HUES48 (cell line): ENCODE results near the gene NTNG1.

Source experiments
- H3K27ac ChIP-seq: one replicate; pipeline ENCODE4 v1.7.0; 2013; ENCODE audit warnings: low read depth, low read length, inconsistent platforms
- H3K27me3 ChIP-seq: 2 replicates; pipeline ENCODE4 v1.6.1; 2013; ENCODE audit warnings: mild to moderate bottlenecking, low read length; ENCODE audit not compliant: control insufficient read depth, insufficient read depth
- H3K36me3 ChIP-seq: 2 replicates; pipeline ENCODE4 v1.6.1; 2013; ENCODE audit warnings: low read length; ENCODE audit not compliant: control insufficient read depth, insufficient read depth
- H3K4me1 ChIP-seq: 2 replicates; pipeline ENCODE4 v1.6.1; 2013; ENCODE audit warnings: mild to moderate bottlenecking, low read length; ENCODE audit not compliant: control insufficient read depth, insufficient read depth
- H3K4me3 ChIP-seq: 2 replicates; pipeline ENCODE4 v1.5.1; 2013; ENCODE audit warnings: mild to moderate bottlenecking, low read depth, low read length
- H3K9ac ChIP-seq: 2 replicates; pipeline ENCODE4 v1.6.1; 2013; ENCODE audit warnings: mild to moderate bottlenecking, low read depth, low read length, moderate library complexity
- H3K9me3 ChIP-seq: 2 replicates; pipeline ENCODE4 v1.6.1; 2013; ENCODE audit warnings: low read length; ENCODE audit not compliant: control insufficient read depth, insufficient read depth

Gene NTNG1

DNA sequence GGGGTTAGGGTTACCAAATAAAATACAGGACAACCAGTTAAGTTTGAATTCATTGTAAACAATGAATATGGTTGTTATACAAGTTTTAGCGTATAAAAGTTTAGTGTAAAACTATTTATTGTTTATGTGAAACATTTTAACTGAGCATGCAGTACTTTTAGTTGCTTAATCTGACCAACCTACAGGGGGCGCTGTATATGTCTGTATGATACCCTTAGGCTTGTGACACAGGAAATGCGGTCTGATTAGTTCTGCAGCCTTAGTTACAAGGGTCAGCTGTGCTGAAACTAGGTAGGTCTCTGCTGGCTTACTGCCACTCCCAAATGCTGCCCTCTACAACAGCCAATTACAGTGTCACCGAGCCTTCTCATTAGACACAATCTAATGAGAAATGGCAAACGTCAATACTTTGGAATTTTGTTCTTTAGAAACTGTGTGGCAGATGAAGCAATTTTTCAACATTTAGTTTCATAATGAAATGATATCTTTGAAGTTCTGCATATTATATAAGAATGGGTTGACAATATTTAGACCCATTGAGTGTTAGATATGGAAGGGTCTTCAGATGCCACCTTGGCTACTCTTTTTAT is 56.2 kb downstream of the NTNG1 start:
- Histone ChIP-seq H3K27ac (no peak overlapping the region), H3K9me3 (no peaks in the 10 kb centered on the region), H3K4me1 (peaks cover 35% of the 10 kb centered on the region), H3K4me3 (no peak overlapping the region), H3K27me3 (no peaks in the 10 kb centered on the region), H3K36me3 (no peaks in the 10 kb centered on the region), H3K9ac (no peak overlapping the region)

DNA sequence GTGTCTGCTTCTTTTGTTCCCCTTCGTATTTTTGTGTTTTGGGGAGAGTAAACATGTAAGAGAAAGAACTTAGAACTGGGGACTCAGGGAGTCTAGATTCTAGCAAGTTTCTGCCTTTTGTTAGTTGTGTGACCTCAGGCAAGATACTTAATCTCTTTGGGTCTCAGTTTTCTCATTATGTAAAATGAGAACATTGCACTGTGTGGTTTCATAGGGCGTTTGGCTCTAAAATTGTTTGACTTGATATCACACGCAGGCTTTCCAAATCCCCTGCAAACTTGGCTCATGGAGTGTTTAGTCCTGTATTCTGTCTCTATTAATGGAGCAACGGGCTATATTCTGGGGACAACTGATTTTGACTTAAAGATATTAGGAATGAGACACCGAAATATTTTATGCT is 57.7 kb downstream of the NTNG1 start:
- H3K36me3 ChIP-seq, result no peaks in the 10 kb centered on the region
- H3K27ac ChIP-seq, result no peak overlapping the region
- H3K4me3 ChIP-seq, result no peak overlapping the region
- H3K9me3 ChIP-seq, result 0 out of 2 replicates have a peak, but pooled peaks cover 3% of the 10 kb centered on the region
- no peak overlapping the region for H3K9ac ChIP-seq
- peaks cover 35% of the 10 kb centered on the region for H3K4me1 ChIP-seq
- no peaks in the 10 kb centered on the region for H3K27me3 ChIP-seq

- H3K9me3 ChIP-seq, result 0 out of 2 replicates have a peak, but pooled peaks cover 3% of the 10 kb centered on the region
- no peak overlapping the region for H3K9ac ChIP-seq
- no peak overlapping the region for H3K4me3 ChIP-seq
- H3K4me1 ChIP-seq, result peaks cover 15% of the 10 kb centered on the region
- no peaks in the 10 kb centered on the region for H3K36me3 ChIP-seq
- no peaks in the 10 kb centered on the region for H3K27me3 ChIP-seq
- H3K27ac ChIP-seq, result no peak overlapping the region
These were observed 59.8 kb downstream of the NTNG1 start for GRCh38 chr1:107200631-107201030.

- Histone ChIP-seq H3K9ac (no peak overlapping the region), H3K9me3 (0 out of 2 replicates have a peak, but pooled peaks cover 3% of the 10 kb centered on the region), H3K36me3 (no peaks in the 10 kb centered on the region), H3K27me3 (no peaks in the 10 kb centered on the region), H3K27ac (no peak overlapping the region), H3K4me1 (peaks cover 7% of the 10 kb centered on the region), H3K4me3 (no peak overlapping the region)
These were observed 61.2 kb downstream of the NTNG1 start for GRCh38 chr1:107202007-107202406.

- Histone ChIP-seq H3K4me1 (no peaks in the 10 kb centered on the region), H3K9ac (no peak overlapping the region), H3K9me3 (no peaks in the 10 kb centered on the region), H3K36me3 (no peaks in the 10 kb centered on the region), H3K27ac (no peak overlapping the region), H3K4me3 (no peak overlapping the region), H3K27me3 (no peaks in the 10 kb centered on the region)
These were observed 72.4 kb downstream of the NTNG1 start for GRCh38 chr1:107213225-107213624.

DNA sequence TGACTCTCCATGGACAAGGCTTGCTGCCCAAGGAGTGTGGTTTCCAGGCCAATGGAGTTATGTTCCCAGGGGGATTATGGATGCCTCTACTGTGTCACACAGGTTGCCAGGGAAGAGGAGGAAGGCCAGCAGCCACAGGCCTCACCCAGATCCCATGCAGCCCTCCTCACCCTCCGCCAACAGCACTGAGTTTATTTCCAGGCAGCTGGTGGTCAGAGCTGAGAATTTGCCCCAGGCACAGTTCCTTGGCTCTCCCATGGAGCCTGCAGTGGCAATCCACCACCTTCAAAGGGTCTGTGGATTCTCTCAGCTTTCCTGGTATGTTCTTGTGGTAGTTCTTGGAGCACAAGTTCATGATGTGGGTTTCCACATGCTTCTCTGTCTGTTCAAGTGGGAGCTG is 79.2 kb downstream of the NTNG1 start:
- Histone ChIP-seq H3K4me1 (no peaks in the 10 kb centered on the region; the same call in 1 of the 2 replicates), H3K9ac (no peak overlapping the region), H3K27me3 (no peaks in the 10 kb centered on the region)

GRCh38 chr1:107225706-107226105 is 84.9 kb downstream of the NTNG1 start:
- no peaks in the 10 kb centered on the region for H3K27me3 ChIP-seq
- H3K36me3 ChIP-seq, result no peaks in the 10 kb centered on the region
- peaks cover 36% of the 10 kb centered on the region for H3K4me1 ChIP-seq
- H3K9me3 ChIP-seq, result no peaks in the 10 kb centered on the region
- H3K9ac ChIP-seq, result no peak overlapping the region
- H3K27ac ChIP-seq, result no peak overlapping the region
- H3K4me3 ChIP-seq, result no peak overlapping the region

More for the DNA sequence above, 79.2 kb downstream of the NTNG1 start:
- no peak overlapping the region for H3K27ac ChIP-seq
- no peaks in the 10 kb centered on the region for H3K36me3 ChIP-seq
- H3K4me3 ChIP-seq, result no peak overlapping the region
- H3K9me3 ChIP-seq, result no peaks in the 10 kb centered on the region

- Histone ChIP-seq H3K27me3 (no peaks in the 10 kb centered on the region), H3K9me3 (no peaks in the 10 kb centered on the region), H3K36me3 (no peaks in the 10 kb centered on the region), H3K4me3 (no peak overlapping the region), H3K9ac (no peak overlapping the region), H3K27ac (no peak overlapping the region), H3K4me1 (peaks cover 36% of the 10 kb centered on the region)
These were observed 88.0 kb downstream of the NTNG1 start for GRCh38 chr1:107228704-107229371.

DNA sequence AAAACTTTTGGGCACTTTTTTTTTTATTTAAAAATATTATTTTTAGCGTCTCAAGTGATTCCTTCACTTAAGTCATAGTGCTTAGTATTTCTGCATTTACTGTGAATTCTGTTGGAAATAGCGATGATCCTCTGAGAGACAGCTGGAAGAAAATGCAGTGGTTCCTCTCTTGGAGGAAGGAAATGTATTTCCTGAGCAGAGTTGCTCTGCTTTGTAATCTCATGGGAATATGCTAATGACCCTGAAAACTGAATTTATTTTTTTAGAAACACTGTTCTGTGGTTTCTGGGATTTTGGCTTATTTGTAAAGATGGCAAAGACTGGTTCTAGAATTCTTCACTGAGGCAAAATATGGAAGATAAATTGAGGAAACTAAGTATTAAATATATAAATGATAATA is 88.9 kb downstream of the NTNG1 start:
- H3K4me3 ChIP-seq, result no peak overlapping the region
- no peak overlapping the region for H3K9ac ChIP-seq
- H3K4me1 ChIP-seq, result peaks cover 36% of the 10 kb centered on the region
- H3K27ac ChIP-seq, result no peak overlapping the region
- H3K9me3 ChIP-seq, result no peaks in the 10 kb centered on the region
- no peaks in the 10 kb centered on the region for H3K27me3 ChIP-seq
- no peaks in the 10 kb centered on the region for H3K36me3 ChIP-seq

DNA sequence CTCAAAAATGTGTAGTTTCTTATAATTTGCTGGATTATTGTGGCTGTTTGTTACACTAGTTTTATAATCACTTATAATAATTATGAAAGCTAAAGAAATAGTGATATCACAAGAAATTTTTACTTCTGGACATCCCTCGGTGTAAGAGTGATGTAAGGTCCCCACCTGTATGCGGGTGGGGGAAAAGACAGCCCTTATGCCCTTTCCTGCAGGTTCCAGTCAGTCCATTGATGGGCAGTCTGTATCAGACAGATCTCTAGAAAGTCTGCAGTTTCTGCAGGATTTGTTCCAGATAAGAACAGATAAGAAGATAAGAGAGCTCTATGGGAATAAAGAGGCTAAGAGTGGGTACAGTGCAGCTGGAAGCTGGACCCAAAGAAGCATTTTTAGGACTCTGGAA is 89.3 kb downstream of the NTNG1 start:
- no peaks in the 10 kb centered on the region for H3K9me3 ChIP-seq
- H3K9ac ChIP-seq, result no peak overlapping the region
- H3K4me3 ChIP-seq, result no peak overlapping the region
- no peaks in the 10 kb centered on the region for H3K27me3 ChIP-seq
- H3K4me1 ChIP-seq, result peaks cover 35% of the 10 kb centered on the region
- no peak overlapping the region for H3K27ac ChIP-seq
- no peaks in the 10 kb centered on the region for H3K36me3 ChIP-seq

- Histone ChIP-seq H3K27ac (no peak overlapping the region), H3K9ac (no peak overlapping the region), H3K9me3 (peaks cover 6% of the 10 kb centered on the region)
These were observed 90.5 kb downstream of the NTNG1 start for GRCh38 chr1:107231291-107231690.

More at GRCh38 chr1:107231291-107231690, 90.5 kb downstream of the NTNG1 start:
- Histone ChIP-seq H3K27me3 (no peaks in the 10 kb centered on the region), H3K36me3 (no peaks in the 10 kb centered on the region), H3K4me3 (no peak overlapping the region), H3K4me1 (peaks cover 24% of the 10 kb centered on the region)
